HEK293T (cell line): ENCODE data around the gene ADPRHL1.

ENCODE experiments used
- CTBP1 ChIP-seq: fragments of 450-650 bp; IDR thresholded peaks from 2 replicates; pipeline ENCODE4 v1.6.1; 2016; ENCODE audit warnings: borderline replicate concordance
- FOXK2 ChIP-seq: fragments of 450-650 bp; IDR thresholded peaks from 2 replicates; pipeline ENCODE4 v1.6.1; 2016; ENCODE audit warnings: mild to moderate bottlenecking
- HDGF ChIP-seq: fragments of 450-650 bp; IDR thresholded peaks from 2 replicates; pipeline ENCODE4 v1.6.1; 2017; ENCODE audit warnings: antibody characterized with exemption, borderline replicate concordance
- SP1 ChIP-seq: fragments of 450-650 bp; IDR thresholded peaks from 2 replicates; pipeline ENCODE4 v1.6.1; 2017
- SUZ12 ChIP-seq: fragments of 450-650 bp; IDR thresholded peaks from 2 replicates; pipeline ENCODE4 v1.6.1; 2016; ENCODE audit warnings: mild to moderate bottlenecking
- TARDBP ChIP-seq: fragments of 450-650 bp; IDR thresholded peaks from 2 replicates; pipeline ENCODE4 v1.6.1; 2016

GRCh38 chr13:113367771-113368170 lies 85.5 kb downstream of the ADPRHL1 start:
- no peak for TF ChIP-seq SUZ12
- TF ChIP-seq CTBP1 = no peak
- TF ChIP-seq HDGF = no peak
- TF ChIP-seq TARDBP = no peak
- no peak for TF ChIP-seq SP1
- TF ChIP-seq FOXK2 = no peak
